ENCODE data around the gene CDH13.

DNA sequence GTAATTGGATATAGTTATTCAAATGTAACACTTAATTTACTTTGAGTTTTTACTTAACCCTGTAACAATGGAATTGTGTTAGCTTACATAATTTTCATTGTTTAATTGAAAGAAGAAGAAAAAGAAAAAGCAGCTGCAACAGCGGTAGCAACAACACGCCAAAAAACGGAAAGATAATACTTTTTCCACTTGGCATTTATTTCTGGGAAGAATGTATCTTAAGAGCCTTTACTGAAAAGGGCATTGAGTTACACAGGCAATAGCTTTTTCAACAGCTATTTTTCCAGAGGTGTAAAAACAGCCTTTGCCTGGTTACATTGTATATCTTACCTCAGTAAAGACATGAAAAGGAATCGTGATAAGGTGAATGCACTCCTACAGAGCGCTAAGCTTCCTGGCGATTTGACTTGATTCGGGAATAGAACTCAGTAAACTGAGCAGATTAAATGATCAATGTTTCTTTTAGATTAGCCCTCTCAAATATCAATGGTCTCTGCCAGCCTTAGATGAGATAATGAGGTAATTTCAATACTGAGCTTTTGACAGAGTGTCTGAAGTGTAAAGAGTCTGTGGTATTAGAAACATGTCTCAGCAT is 311.3 kb downstream of the CDH13 start:
- TF ChIP-seq, protein P1, sequence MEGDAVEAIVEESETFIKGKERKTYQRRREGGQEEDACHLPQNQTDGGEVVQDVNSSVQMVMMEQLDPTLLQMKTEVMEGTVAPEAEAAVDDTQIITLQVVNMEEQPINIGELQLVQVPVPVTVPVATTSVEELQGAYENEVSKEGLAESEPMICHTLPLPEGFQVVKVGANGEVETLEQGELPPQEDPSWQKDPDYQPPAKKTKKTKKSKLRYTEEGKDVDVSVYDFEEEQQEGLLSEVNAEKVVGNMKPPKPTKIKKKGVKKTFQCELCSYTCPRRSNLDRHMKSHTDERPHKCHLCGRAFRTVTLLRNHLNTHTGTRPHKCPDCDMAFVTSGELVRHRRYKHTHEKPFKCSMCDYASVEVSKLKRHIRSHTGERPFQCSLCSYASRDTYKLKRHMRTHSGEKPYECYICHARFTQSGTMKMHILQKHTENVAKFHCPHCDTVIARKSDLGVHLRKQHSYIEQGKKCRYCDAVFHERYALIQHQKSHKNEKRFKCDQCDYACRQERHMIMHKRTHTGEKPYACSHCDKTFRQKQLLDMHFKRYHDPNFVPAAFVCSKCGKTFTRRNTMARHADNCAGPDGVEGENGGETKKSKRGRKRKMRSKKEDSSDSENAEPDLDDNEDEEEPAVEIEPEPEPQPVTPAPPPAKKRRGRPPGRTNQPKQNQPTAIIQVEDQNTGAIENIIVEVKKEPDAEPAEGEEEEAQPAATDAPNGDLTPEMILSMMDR (IDR thresholded peaks at IDR 0.05): no peak
- TF ChIP-seq POLR2A (IDR thresholded peaks at IDR 0.05): no peak

Measured in Peyer's patch (tissue), 4 donors.